Astrocyte (in vitro differentiated cells and primary cell): ENCODE results near the gene QRICH1.

ENCODE experiments used
- EZH2 ChIP-seq: IDR thresholded peaks from 2 replicates; pipeline ENCODE4 v1.6.1; 2012; ENCODE audit warnings: mild to moderate bottlenecking, low read length, inconsistent platforms; ENCODE audit not compliant: insufficient read depth
- TF ChIP-seq, protein P1 (sequence below): IDR thresholded peaks from 2 replicates; pipeline ENCODE4 v1.5.1; 2011; ENCODE audit warnings: low read depth, mild to moderate bottlenecking, inconsistent platforms, low read length, moderate library complexity; ENCODE audit not compliant: insufficient read depth

- TF ChIP-seq, protein P1, sequence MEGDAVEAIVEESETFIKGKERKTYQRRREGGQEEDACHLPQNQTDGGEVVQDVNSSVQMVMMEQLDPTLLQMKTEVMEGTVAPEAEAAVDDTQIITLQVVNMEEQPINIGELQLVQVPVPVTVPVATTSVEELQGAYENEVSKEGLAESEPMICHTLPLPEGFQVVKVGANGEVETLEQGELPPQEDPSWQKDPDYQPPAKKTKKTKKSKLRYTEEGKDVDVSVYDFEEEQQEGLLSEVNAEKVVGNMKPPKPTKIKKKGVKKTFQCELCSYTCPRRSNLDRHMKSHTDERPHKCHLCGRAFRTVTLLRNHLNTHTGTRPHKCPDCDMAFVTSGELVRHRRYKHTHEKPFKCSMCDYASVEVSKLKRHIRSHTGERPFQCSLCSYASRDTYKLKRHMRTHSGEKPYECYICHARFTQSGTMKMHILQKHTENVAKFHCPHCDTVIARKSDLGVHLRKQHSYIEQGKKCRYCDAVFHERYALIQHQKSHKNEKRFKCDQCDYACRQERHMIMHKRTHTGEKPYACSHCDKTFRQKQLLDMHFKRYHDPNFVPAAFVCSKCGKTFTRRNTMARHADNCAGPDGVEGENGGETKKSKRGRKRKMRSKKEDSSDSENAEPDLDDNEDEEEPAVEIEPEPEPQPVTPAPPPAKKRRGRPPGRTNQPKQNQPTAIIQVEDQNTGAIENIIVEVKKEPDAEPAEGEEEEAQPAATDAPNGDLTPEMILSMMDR = no peak
- no peak for TF ChIP-seq EZH2
Measured at GRCh38 chr3:49132073-49132436, 38.2 kb upstream of the QRICH1 start.
